ENCODE measurements around the gene ELAC2.

Gene ELAC2

DNA sequence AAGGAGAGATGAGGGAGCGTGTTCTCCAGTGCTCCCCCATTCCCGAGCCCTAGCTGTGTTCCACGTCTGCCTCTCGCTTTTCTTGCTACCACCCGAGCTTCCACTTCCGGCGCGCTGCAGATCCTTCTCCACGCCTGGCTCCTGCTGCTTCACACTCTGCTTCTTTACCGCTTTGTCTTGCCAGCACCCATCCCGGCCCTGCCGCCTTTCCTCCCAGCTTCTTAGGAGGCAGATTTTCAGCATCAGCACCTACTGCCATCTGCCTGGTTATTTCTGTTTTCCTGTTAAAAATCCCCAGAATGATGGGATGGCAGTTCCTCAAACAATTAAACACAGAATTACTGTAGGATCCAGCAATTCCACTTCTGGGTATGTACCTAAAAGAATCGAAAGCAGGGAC lies 64.7 kb downstream of the ELAC2 start:
- DNase-seq (ENCODE audit: low read depth) = no peak

DNA sequence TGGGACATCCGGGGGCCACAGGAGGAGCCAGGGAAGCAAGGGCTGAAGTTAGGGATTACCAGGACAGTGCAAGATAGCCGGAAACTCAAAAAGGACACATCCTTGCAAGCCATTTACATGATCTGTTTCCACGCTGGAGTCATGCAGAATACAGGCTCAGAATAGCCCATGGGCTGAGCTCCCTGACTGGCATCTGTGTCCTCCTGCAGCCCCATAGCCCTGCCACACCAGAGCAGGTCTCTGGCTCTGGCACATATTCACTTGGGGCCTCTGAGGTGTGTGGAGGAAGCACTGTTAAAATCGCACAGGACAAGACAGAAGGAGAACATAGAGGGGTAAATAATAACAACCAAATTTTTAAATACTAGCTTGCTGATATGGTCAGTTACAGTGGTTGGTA lies 65.8 kb downstream of the ELAC2 start:
- DNase-seq (ENCODE audit: low read depth) = no peak

DNA sequence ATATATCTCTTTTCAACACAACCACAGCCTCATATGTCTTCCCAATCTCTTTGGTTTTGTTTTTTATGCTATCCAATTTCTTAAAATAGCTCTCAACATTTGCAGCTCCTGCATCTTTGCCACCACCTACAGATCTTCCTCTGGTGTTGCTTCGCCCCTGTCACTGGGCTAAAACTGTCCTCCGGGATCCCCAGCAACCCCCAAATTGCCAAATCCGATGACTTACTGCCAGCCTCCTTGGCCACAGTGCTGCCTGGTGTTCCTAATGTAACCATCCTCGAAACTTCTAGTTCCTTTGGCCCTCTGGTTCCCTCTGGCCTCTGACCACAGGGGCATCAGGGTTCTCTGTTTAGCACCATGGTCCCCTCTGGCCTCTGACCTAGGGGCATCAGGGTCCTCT lies 70.8 kb downstream of the ELAC2 start:
- no peak for DNase-seq (ENCODE audit: low read depth)

Measured in non-pigmented ciliary epithelial cell (primary cell).